Loucy (cell line): ENCODE measurements around the gene BTBD6.
A peak's percentile ranks its signal among the peaks of the same experiment; 100 is the strongest.

Experiments used
- EZH2phosphoT487 ChIP-seq: fragments of 200-600 bp; IDR thresholded peaks from 2 replicates; pipeline ENCODE4 v1.6.1; 2018; ENCODE audit warnings: antibody characterized with exemption, mild to moderate bottlenecking, moderate library complexity, borderline replicate concordance
- TF ChIP-seq, protein P1 (sequence below): fragments of 200-600 bp; sonication (generic); conservative IDR thresholded peaks from 2 replicates; pipeline ENCODE4 v1.5.1; 2014; ENCODE audit warnings: mild to moderate bottlenecking, antibody characterized with exemption, low read length

DNA sequence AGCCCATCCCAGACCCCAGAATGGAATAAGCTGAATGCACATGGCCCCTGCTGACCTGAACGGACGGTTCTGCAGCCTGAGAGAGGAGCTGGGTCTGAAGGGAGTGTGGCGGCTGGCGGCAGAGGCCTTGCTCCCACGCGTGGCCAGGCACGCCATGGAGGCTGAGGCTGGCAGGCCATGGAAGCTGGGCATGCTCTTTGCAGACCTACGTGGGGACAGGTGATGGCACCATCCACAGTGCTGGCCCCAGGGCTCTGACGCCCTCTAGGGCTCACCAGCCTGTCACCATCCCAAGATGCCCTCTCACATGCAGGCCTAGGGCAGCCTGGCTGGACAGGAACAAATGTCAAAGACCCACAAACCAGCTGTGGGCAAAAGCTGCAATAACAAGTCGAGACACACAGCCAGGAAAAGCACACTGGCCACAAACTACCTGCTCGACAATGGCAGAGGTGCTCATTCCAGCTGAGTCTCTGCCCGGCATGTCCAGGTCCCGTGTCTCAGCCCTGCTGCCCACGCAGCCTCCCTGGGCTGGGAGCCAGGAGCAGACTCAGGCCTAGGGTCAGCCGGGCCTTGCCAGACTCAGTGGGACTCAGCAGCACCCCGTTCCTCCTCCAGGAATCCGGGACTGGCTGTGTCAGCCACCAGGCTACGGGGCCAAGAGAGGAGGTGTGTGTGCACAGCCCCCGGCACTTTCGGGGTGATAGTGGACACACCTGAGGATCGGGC is 19.7 kb downstream of the BTBD6 start:
- TF ChIP-seq, protein P1, sequence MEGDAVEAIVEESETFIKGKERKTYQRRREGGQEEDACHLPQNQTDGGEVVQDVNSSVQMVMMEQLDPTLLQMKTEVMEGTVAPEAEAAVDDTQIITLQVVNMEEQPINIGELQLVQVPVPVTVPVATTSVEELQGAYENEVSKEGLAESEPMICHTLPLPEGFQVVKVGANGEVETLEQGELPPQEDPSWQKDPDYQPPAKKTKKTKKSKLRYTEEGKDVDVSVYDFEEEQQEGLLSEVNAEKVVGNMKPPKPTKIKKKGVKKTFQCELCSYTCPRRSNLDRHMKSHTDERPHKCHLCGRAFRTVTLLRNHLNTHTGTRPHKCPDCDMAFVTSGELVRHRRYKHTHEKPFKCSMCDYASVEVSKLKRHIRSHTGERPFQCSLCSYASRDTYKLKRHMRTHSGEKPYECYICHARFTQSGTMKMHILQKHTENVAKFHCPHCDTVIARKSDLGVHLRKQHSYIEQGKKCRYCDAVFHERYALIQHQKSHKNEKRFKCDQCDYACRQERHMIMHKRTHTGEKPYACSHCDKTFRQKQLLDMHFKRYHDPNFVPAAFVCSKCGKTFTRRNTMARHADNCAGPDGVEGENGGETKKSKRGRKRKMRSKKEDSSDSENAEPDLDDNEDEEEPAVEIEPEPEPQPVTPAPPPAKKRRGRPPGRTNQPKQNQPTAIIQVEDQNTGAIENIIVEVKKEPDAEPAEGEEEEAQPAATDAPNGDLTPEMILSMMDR = peak; percentile 21; the same call in 1 of the 2 replicates
- no peak for TF ChIP-seq EZH2phosphoT487
